NOMO-1 treated with dmso at 0.1 percent for 144 hours (cell line): ENCODE data around the gene CCNK.
A peak's percentile ranks its signal among the peaks of the same experiment; 100 is the strongest.

Source experiments
- DNase-seq: peaks from one replicate; lab custom pipeline; 2025; ENCODE audit not compliant: unreplicated experiment; lab: John Stamatoyannopoulos, UW

CCNK gene

DNA sequence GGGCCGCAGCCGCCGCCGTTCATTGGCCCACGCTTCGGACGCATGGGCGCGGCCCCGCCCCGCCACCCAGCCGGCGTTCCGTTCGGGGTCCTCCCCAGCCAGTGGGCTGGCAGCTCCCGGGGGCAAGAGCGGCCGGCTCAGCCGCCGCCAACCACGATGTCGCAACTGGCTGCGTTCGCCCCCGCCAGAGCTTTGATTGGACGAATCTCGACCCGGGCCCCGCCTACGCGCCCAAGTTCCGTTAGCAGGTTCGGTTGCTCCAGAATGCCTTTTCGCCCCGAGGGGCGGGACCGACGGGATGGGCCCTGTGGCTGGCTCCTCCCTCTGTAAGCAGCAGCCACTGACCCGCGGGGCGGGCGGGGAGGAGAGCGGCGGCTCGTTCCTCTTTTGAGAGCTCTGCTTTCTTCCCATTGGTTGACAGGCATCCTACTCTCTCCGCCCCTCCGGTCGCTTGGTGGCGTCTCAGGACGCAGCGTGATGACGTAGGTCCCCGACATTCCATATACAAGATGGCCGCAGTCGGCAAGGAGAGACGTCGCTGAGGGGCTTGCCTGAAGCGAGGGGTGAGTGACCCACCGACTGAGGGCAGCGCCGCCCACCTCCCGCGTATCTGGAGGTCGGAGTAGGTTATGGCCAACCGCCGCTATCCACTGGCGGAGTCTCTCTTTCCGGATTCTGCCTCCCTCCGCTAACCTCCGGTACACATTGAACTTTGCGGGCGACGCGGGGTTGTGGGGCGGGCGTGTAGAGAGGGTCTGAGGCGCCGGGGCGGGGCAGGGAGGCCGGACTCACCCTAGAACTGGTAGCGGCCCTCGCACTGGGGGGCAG lies at the start of gene CCNK:
Gene CCNK (plus strand): TSS at position 493 of the 828 bp plus-strand sequence. CDS start 11,269 bp downstream, outside the sequence.
- peak; percentile 99 for DNase-seq

DNA sequence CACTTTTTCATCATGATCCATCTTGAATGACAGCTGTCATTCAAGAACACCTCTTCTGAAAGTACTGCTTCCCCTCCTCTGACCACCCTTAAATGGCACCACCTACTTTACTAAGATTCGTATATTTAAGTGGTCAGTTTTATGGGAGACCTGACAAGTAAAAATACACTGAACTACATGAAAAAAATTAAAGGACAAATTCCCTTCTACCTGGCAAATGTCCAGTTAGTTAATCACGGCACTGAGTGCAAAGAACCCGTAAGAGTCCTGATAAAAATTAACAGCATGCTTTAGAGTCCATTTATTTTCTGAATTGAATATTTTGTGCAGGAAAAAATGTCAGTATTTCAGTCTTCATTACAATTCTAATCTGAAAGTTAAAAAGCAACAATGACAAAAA lies 49.2 kb upstream of the CCNK start:
- DNase-seq = no peak

DNA sequence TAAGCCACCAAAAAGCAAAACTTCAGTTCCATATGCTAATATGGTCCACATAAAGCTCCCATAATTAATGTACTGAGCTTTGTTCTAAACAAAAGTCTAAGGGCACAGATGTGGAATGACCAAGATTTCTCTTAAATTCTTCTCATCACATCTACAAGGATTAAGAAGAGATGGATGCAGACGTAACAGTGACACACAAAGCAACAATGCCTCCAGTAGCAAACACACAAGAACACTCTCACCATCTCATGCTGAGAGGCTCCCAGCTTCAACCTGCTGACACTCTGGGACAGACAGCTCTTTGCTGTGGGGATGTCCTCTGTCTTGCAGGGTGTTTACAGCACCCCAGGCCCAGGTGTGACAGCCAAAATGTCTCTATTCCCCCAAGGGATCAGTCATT lies 48.7 kb upstream of the CCNK start:
- DNase-seq = no peak

DNA sequence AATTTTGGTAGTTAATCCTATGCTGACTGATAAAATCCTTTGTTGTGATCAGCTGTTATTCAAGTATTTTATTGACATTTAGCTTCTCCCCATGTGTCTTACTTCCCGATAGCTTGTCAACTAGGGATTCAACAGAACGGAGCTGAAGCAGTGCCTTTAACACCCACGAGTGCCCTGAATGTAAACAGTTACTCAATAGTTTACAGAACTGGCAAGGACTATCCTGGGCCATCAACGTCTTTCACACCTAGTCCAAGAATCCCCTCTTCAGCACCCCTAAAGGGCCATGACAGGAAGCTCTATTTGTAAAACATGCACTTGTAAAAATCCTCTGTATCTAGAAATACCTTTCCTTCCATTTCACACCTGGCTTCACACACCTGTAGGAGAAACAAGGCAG lies 45.9 kb upstream of the CCNK start:
- no peak for DNase-seq

DNA sequence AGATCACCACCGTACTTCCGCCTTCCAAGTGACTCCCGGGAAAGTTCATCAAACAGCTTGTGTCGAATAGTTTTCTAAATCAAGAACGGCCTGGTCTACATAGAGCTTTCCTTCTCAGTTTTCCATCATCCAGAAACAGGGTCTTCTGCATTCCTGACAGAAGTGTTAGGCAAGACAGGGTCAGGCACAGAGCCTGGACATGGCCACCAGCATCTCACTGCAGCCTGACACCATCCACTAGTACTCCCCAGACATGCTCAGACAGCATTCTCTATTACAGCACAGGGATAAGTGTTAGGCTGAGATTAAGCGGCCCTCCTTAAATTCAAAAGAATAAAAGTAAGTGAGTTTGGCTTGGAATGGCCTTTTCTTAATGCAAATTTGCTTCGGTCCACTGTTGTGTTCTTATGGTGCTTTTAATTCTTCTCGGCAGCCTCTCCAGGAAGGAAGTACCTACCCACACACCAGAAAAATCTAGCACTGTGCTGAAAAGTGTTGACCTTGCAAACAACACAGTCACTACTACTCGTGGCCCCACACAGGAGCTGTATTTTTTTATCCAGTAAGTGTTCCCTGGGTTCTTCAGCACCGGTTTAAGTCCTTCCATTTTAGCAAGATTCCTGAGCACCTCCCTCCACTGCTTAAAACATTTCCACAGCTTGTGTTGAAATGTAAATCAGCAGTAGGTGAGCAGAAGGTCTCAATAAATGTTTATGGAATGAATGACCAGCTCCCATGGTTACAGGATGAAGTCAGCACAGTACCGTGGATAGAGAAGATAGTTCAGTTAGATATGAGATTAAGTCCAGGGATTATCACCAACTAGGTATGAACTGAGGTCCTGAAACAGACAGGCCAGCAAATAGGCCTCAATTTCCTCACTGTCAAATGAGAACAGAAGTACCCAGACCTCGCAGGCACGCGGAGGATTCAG lies 44.7 kb upstream of the CCNK start:
- no peak for DNase-seq

DNA sequence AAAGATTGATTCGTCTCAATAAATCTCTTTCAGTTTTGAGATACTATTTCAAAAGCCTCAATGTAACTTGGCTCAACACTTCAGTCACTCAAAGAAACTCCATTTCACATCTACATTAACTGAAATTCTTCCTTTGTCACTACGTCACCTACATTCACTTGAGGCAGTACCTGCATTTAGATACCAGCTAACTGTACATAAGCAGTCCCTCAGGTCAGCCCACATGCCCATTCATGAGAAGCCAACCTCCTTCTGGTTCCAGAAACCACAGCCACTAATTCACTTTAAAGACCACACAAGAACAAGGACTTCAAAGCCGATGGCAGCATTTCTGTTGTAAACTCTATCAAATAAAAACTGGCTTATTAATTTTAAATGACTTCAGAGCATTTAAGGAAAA lies 43.5 kb upstream of the CCNK start:
- DNase-seq = no peak

DNA sequence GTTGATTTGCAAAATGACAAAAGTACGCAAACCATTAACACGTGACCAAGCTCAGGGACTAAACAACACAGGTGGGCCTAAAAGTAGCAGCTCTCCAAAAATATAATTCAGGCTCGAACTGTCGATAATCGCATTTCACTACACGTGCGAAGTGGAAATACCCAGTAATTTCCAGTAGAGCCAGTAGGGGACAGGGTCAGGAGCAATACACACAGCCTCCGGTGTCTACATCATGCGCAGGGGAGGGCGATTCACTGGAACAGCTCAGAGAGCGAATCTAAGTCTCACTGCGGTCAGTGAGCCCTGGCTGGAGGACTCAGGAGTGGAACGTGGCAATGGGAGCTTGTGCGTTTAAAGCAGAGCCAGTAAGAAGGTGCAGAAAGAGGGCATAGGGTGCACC lies 40.9 kb upstream of the CCNK start:
- DNase-seq = no peak

DNA sequence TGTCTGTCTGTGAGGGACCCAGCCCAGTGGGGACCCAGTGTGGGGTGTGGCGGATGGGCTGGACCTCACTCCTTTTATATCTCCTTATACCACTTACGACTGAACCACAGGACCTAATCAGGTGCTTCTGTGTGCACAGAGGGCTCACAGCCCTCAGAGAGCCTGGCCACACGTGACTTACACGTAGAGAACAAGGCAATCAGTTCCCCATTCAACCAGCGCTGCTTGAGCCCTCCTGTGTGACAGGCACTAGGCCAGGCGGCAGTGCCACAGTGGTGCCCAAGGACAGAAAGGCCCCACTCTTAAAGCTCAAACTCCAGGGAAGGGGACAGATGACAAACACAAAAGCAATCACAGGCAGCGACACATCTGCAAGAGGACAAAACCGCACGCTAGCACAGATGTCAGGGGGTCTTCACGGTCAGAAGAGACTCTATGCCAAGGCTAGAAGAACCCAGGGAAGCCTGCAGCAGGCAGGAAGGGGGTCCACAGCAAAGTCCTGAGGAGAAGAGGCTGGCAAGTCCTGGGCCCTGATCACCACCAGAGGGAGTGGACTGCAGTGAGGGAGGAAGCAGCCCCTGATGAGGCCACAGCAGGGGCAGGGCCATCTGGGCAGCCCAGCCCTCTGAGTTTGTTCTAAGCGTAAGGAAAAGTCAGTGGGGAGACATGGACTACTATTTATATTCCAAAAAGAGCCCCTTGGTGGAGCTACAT lies 39.9 kb upstream of the CCNK start:
- DNase-seq = no peak

DNA sequence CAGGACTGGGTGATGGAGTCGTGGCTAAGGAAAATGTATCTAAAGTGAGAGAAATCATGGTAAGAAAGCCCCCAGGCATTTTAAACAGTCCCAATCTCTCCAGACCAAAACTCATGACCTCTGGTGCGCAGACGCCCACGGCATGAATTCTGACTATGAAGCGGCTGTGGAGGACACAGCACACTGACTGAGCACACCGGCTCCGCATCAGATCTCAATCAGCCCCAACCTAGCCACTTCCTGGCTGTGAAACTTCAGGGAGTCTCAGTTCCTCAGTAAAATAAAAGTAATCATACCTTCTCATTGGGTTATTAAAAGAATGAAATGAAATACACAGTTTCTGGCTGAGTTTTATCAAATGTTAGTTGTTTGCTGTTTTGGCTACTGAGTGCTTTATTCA lies 39.3 kb upstream of the CCNK start:
- no peak for DNase-seq

DNA sequence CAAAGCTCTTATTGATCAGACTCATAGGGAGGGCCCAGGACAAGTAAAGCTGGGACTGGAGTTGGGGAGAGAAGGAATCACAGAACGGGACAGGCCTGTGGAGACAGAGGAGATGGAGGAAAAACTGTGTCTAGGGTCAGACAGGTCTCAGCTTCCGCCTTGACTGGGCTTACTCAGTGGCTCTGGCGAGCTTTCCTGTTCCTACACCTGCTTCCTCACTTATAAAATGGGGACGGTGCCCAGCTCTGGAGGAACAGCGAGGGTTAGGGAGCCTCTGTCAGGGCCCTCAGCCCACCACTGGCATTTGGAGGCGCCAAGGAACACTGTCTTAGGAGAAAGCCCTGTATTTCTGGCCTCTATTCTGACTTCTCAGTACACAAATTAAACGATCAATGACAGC lies 35.3 kb upstream of the CCNK start:
- DNase-seq = no peak

DNA sequence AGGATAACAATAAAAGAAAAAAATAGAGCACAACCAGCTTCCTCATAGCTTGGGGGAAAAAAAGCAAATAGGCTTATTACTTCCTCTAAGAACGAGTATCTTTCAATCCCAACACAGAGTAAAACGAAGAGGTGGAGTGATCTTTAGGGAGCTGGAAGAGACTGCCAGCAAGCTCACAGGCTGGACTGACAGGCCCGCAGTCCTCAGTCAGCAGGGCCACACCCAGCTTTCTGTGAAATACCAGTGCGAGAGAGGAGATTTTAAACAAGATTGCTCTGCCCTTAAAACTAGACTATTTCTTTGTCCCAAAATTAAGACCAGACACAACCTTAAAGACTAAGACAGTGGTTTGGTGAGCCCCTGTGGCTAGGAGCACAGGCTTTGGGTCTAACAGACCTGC lies 33.5 kb upstream of the CCNK start:
- DNase-seq = no peak

DNA sequence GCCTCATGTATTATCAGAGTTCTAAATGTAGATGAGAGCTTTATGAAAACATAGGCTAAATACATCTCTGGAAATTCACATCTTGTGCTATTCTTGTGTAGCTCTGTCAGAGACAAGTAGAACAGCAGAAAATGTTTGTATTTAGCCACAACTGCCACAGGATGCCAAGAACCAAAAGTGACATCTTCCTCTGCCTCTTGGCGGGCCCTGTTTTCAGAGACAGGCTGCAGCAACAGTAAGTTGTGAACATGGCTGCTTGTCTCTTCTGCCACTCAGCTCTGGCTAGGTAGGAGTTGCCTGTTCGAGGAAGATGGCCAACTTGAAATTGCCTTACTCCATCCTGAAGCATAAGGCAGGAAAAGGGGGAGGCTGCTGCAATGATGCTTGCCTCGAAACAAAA lies 30.9 kb upstream of the CCNK start:
- no peak for DNase-seq

DNA sequence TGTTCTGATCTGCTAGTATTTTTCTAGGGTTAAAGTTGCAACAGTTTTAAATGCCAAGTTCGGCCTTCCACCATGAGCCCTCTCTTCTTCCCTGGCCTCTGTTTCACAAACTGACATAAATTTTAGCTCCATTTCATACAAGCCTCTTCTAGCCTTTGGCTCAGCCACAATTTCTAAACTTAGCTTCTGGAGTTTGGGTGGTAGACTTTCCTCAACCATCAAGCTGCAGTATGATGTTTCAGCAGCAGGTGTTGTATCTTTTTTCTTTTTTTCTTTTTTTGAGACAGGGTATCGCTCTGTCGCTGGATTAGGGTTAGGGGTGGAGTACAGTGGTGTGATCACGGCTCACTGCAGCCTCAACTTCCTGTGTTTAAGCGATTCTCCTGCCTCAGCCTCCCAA lies 30.0 kb upstream of the CCNK start:
- no peak for DNase-seq

DNA sequence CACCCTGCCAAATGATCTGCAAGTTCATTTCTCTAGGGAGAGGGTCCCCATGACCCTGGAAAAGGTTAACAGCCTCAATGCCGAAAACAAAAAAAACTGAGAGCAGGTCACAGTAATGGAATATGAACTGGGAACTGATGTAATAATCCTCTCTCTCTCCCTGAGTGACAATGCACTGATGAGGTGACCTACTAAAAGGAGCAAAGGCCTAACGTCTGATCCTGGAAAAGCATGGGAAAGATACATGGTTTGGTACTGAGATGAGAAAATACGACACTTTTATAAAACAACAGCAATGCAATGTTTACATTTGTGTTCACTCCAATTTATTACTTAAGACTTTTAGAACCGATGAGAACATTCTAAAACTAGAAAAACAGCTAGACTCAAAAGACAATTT lies 28.2 kb upstream of the CCNK start:
- no peak for DNase-seq

DNA sequence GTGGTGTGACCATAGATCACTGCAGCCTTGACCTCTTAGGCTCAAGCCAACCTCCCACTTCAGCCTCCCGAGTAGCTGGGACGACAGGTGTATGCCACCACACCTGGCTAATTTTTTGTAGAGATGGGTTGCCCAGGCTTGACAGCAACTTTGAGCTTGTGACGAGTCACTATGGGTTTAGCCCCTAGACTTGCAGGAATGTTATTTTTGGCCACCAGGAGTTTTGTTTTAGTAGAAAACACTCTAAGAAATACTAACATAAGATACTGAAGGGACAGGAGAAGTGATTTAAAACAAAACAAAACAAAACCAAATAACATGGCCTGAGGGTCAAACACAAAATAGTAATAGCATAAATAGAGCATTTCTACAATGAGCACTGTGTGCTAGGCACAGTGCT lies 27.0 kb upstream of the CCNK start:
- DNase-seq = no peak

DNA sequence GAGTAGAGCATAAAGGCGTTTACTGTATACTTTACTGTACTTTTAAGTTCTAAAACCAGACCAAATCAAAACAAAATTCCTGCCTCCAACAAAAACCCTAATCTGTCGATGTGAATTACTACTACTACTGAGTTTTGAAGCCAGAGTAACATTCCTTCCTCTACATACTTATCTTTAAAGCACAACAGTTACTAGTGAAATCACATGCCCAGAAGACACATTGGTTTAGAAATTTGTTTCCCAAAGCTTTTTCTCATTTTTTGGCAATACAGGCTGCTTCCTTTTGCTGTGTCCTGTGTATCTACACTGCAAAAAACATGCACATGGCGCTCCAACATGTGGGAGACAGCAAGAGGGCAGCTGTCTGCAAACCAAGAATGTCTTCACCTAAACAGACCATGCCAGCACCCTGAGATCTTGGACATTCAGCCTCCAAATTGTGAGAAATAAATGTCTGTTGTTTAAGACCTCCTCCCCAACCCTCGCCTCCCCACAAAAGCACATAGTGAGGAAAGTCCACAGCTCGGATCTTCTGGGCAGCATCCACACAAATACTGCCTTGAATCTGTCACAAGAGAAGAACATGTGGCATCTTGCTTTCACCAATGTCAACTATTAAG lies 21.6 kb upstream of the CCNK start:
- no peak for DNase-seq

DNA sequence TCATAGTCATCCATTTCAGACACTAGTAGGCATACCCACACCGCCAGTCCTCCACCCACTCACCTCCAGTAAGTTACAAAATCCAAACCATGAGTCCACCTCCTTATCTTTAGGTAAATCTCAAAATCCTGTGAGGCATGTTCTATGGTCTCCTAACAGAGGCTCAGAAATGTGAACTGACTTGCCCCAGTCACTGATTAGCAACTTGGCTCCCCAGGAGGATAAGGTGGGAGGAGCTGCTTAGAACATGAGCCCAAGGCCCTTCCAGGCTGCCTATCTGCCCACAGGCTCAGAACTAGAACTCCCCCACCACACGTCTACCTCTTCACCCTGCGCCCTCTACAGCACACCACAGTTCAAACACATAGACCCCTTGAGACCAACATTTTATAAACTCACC lies 20.4 kb upstream of the CCNK start:
- no peak for DNase-seq

DNA sequence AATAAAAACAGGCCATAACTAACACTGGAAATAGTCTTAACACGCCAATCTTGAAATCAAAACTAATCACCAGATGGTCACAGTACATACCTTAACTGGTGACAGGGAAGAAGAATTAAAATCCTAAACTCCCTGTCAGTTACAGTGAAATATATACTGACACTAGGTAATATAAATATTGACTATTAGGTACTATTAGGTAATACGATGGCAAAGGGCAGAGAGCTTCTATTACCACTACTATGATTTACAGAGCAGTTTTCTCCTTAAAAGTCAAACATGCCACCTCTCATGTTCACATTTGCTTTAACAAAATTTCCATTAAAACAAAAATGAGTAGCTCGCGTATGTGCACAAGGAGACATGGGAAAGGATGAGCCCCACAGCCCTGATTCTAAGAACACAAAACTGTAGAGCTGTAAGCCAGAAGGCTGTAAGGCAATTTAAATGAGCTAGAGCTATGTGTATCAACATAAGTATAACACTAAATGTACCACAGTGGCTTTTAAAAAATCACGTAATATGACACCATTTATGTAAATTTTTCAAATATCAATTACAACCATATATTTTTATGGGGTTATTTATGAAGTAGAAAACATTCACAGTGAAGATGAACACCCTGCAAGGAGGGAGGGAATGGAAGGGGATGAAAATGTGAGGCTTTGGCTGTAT lies 19.7 kb upstream of the CCNK start:
- DNase-seq = no peak

DNA sequence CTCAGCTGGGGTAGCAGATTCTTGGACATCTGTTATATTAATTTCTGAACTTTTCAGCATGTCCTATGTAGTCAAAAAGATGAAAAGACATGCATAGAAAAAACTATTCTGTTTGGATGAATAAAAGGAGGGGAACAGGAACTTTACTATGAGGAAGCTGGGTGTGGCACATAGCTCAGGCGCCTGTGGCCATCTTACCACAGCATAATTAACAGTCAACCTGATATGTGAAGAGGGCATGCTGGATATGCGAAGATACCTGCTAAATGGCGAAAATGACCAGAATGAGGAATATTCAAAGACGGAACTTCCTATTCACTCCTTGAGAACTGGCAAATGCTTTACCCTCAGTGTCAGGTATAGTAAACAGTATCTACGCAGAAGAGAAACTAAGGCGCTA lies 19.0 kb upstream of the CCNK start:
- DNase-seq = peak; percentile 24

DNA sequence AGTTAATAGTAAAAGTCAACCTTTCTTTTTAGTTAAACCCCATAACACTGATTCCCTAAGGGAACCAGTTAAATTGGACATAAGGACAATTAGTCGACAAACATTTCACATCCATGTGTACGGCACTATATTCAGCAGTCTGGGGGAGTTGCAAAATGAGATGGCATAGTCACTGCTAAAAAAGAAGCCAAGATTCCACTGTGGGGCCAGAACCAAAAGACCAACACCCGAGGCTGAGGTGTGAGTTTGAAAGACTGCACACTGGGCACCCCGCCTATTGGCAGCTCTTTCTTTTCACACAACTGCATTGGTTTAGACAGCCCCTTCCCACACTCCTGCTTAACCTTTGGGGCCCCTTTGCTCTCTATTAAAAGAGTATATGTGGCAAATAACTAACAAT lies 17.2 kb upstream of the CCNK start:
- DNase-seq = no peak

DNA sequence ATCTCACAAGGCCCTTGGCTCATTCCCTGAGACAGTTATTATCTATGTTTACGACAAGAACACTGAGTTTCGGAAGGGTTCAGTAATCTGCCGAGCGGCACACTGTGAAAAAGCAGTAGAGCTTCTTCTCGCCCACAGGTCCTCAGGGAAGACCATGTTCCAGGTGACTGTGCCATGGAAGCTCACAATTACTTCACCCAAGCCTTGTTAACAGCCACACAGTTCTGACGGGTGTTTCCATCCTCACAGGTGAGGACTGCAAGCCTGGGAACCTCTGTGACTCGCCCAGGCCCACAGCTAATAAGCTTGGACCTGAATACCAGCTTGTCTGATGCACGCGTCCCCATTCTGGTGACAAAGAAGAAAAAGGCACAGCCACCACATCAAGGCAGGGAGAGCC lies 15.9 kb upstream of the CCNK start:
- DNase-seq = no peak
